BLaER1 treated with 17β-estradiol and CSF1 and Interleukin-3, amounts not matched to agents 10 nM and 100 nM (cell line): ENCODE measurements around the gene NOL3.

ENCODE experiments used
- H3K27ac ChIP-seq, 11 experiments: shearing (Covaris generic); formaldehyde crosslinking; 2 replicates each; pipeline ENCODE4 v1.8.1; 2022
- H3K27me3 ChIP-seq, 11 experiments: shearing (Covaris generic); formaldehyde crosslinking; 2 replicates each; pipeline ENCODE4 v1.8.1; 2022
- H3K36me3 ChIP-seq, 11 experiments: shearing (Covaris generic); formaldehyde crosslinking; 2 replicates each; pipeline ENCODE4 v1.8.1; 2022
- H3K4me1 ChIP-seq, 10 experiments: shearing (Covaris generic); formaldehyde crosslinking; 2 replicates each; pipeline ENCODE4 v1.8.1; 2022
- H3K4me2 ChIP-seq, 11 experiments: shearing (Covaris generic); formaldehyde crosslinking; 2 replicates each; pipeline ENCODE4 v1.8.1; 2022
- H3K4me3 ChIP-seq, 10 experiments: shearing (Covaris generic); formaldehyde crosslinking; 2 replicates each; pipeline ENCODE4 v1.8.1; 2022
- H3K9ac ChIP-seq, 11 experiments: shearing (Covaris generic); formaldehyde crosslinking; 2 replicates each; pipeline ENCODE4 v1.8.1; 2022
- H3K9me3 ChIP-seq, 11 experiments: shearing (Covaris generic); formaldehyde crosslinking; replicated peaks in 1 of 11; 2 replicates each; pipeline ENCODE4 v1.8.1; 2022
- H4K20me1 ChIP-seq, 11 experiments: shearing (Covaris generic); formaldehyde crosslinking; 2 replicates each; pipeline ENCODE4 v1.8.1; 2022
- Cebpa-rat ChIP-seq, 11 experiments: shearing (Covaris generic); IDR thresholded peaks; 2 replicates each; pipeline ENCODE4 v1.8.1; 2022

The NOL3 gene

GRCh38 chr16:67191995-67192681 lies 21.8 kb downstream of the NOL3 start, which contains the start of gene E2F4:
TSS of gene E2F4 (plus strand) at chr16:67192155. CDS start at chr16:67192228, 73 bp downstream.
- H3K27ac ChIP-seq: peak within 1 kb of the TSS; percentile 79 to 95 (median 91)
- peaks cover 32 to 45% (median 42%) of the 10 kb centered on the region in 11 experiments for H3K36me3 ChIP-seq
- peaks cover 18 to 50% (median 47%) of the 10 kb centered on the region in 11 experiments; a peak in 21 of 22 replicates for H4K20me1 ChIP-seq
- peaks cover 39 to 68% (median 53%) of the 10 kb centered on the region in 10 experiments for H3K4me1 ChIP-seq
- no peak for TF ChIP-seq Cebpa-rat (IDR thresholded peaks at IDR 0.05)
- peak within 1 kb of the TSS; percentile 94 to 100 (median 99) for H3K4me2 ChIP-seq
- no peaks in the 10 kb centered on the region for H3K9me3 ChIP-seq
- peak within 1 kb of the TSS; percentile 90 to 98 (median 95) for H3K9ac ChIP-seq
- H3K27me3 ChIP-seq: no peaks in the 10 kb centered on the region
- peak within 1 kb of the TSS; percentile 89 to 100 (median 96) for H3K4me3 ChIP-seq

GRCh38 chr16:67192781-67193361 lies 22.5 kb downstream of the NOL3 start:
- peak overlapping the region; percentile 94 to 100 (median 99) for H3K4me2 ChIP-seq
- peaks cover 25 to 58% (median 54%) of the 10 kb centered on the region in 11 experiments; a peak in 21 of 22 replicates for H4K20me1 ChIP-seq
- TF ChIP-seq Cebpa-rat (IDR thresholded peaks at IDR 0.05): no peak
- peaks cover 40 to 52% (median 50%) of the 10 kb centered on the region in 11 experiments for H3K36me3 ChIP-seq
- H3K9ac ChIP-seq: peak overlapping the region; percentile 90 to 98 (median 95)
- no peaks in the 10 kb centered on the region for H3K9me3 ChIP-seq
- H3K27me3 ChIP-seq: no peaks in the 10 kb centered on the region
- peaks cover 47 to 75% (median 61%) of the 10 kb centered on the region in 10 experiments for H3K4me1 ChIP-seq
- peak overlapping the region; percentile 89 to 100 (median 96) for H3K4me3 ChIP-seq
- H3K27ac ChIP-seq: peak overlapping the region; percentile 79 to 95 (median 91)

GRCh38 chr16:67193536-67193935 lies 23.2 kb downstream of the NOL3 start:
- peaks cover 28 to 64% (median 61%) of the 10 kb centered on the region in 11 experiments; a peak in 21 of 22 replicates for H4K20me1 ChIP-seq
- peak overlapping the region; percentile 89 to 100 (median 96) for H3K4me3 ChIP-seq
- H3K27ac ChIP-seq: peak overlapping the region in 10 of 11 experiments; percentile 86 to 95 (median 92); a peak in 18 of 22 replicates
- no peaks in the 10 kb centered on the region for H3K9me3 ChIP-seq
- peaks cover 42 to 59% (median 56%) of the 10 kb centered on the region in 11 experiments for H3K36me3 ChIP-seq
- H3K27me3 ChIP-seq: no peaks in the 10 kb centered on the region
- H3K9ac ChIP-seq: peak overlapping the region; percentile 90 to 98 (median 95)
- peak overlapping the region; percentile 94 to 100 (median 99) for H3K4me2 ChIP-seq
- peaks cover 53 to 82% (median 67%) of the 10 kb centered on the region in 10 experiments for H3K4me1 ChIP-seq
- no peak for TF ChIP-seq Cebpa-rat (IDR thresholded peaks at IDR 0.05)

- Histone ChIP-seq H3K4me3 (peak overlapping the region in 3 of 10 experiments; percentile 89 to 100 (median 96); a peak in 2 of 20 replicates), H3K27ac (peak overlapping the region in 5 of 11 experiments; percentile 15 to 94 (median 88); a peak in 7 of 22 replicates)
- TF ChIP-seq Cebpa-rat (IDR thresholded peaks at IDR 0.05): no peak
Observed at GRCh38 chr16:67194260-67194659, 23.9 kb downstream of the NOL3 start.

GRCh38 chr16:67195676-67196075 lies 25.3 kb downstream of the NOL3 start:
- Histone ChIP-seq H3K9ac (peak overlapping the region in 8 of 11 experiments; percentile 6 to 97 (median 47); a peak in 11 of 22 replicates), H3K4me1 (peaks cover 51 to 74% (median 62%) of the 10 kb centered on the region in 10 experiments), H3K4me2 (peak overlapping the region in 2 of 11 experiments; percentile 26 to 96; a peak in 2 of 22 replicates), H3K27ac (no peak overlapping the region), H3K27me3 (no peaks in the 10 kb centered on the region), H4K20me1 (peaks cover 28 to 76% (median 69%) of the 10 kb centered on the region in 11 experiments; a peak in 21 of 22 replicates), H3K4me3 (no peak overlapping the region), H3K36me3 (peaks cover 49 to 77% (median 71%) of the 10 kb centered on the region in 11 experiments), H3K9me3 (no peaks in the 10 kb centered on the region)
- TF ChIP-seq Cebpa-rat (IDR thresholded peaks at IDR 0.05): no peak

More at GRCh38 chr16:67194260-67194659, 23.9 kb downstream of the NOL3 start:
- Histone ChIP-seq H3K4me2 (peak overlapping the region; percentile 94 to 100 (median 99); a peak in 18 of 22 replicates), H3K27me3 (no peaks in the 10 kb centered on the region), H4K20me1 (peaks cover 28 to 71% (median 68%) of the 10 kb centered on the region in 11 experiments; a peak in 21 of 22 replicates), H3K4me1 (peaks cover 60 to 86% (median 70%) of the 10 kb centered on the region in 10 experiments), H3K9ac (peak overlapping the region; percentile 90 to 98 (median 95); a peak in 20 of 22 replicates), H3K36me3 (peaks cover 42 to 65% (median 61%) of the 10 kb centered on the region in 11 experiments), H3K9me3 (no peaks in the 10 kb centered on the region)

- Histone ChIP-seq H3K27ac (no peak overlapping the region), H3K9ac (peak overlapping the region in 10 of 11 experiments; percentile 29 to 57 (median 47); a peak in 13 of 22 replicates), H4K20me1 (peaks cover 28 to 86% (median 69%) of the 10 kb centered on the region in 11 experiments; a peak in 21 of 22 replicates), H3K9me3 (no peaks in the 10 kb centered on the region), H3K4me1 (peaks cover 39 to 62% (median 51%) of the 10 kb centered on the region in 10 experiments), H3K4me2 (peak overlapping the region in 10 of 11 experiments; percentile 8 to 64 (median 40); a peak in 16 of 22 replicates), H3K4me3 (no peak overlapping the region), H3K36me3 (peaks cover 59 to 89% (median 82%) of the 10 kb centered on the region in 11 experiments), H3K27me3 (no peaks in the 10 kb centered on the region)
- TF ChIP-seq Cebpa-rat (IDR thresholded peaks at IDR 0.05): no peak
Observed at GRCh38 chr16:67196881-67197280, 26.5 kb downstream of the NOL3 start.

GRCh38 chr16:67197704-67198103 lies 27.4 kb downstream of the NOL3 start:
- Histone ChIP-seq H3K36me3 (peaks cover 67 to 97% (median 90%) of the 10 kb centered on the region in 11 experiments), H3K27me3 (no peaks in the 10 kb centered on the region), H3K9ac (peak overlapping the region in 10 of 11 experiments; percentile 11 to 57 (median 49); a peak in 16 of 22 replicates), H3K9me3 (no peaks in the 10 kb centered on the region), H3K4me2 (peak overlapping the region; percentile 18 to 64 (median 44); a peak in 20 of 22 replicates), H4K20me1 (peaks cover 28 to 92% (median 64%) of the 10 kb centered on the region in 11 experiments; a peak in 21 of 22 replicates), H3K4me1 (peaks cover 38 to 61% (median 51%) of the 10 kb centered on the region in 10 experiments), H3K4me3 (no peak overlapping the region; a peak in 2 of 20 replicates), H3K27ac (peak overlapping the region in 4 of 11 experiments; percentile 10 to 25 (median 14); a peak in 4 of 22 replicates)
- TF ChIP-seq Cebpa-rat (IDR thresholded peaks at IDR 0.05): no peak

- Histone ChIP-seq H3K27me3 (no peaks in the 10 kb centered on the region), H3K9me3 (no peaks in the 10 kb centered on the region), H3K9ac (peak overlapping the region in 10 of 11 experiments; percentile 11 to 57 (median 49); a peak in 9 of 22 replicates), H3K4me2 (peak overlapping the region; percentile 18 to 64 (median 44)), H3K4me1 (peaks cover 32 to 56% (median 45%) of the 10 kb centered on the region in 10 experiments), H3K36me3 (peaks cover 73 to 97% (median 90%) of the 10 kb centered on the region in 11 experiments), H3K27ac (peak overlapping the region in 5 of 11 experiments; percentile 10 to 25 (median 17); a peak in 4 of 22 replicates), H4K20me1 (peaks cover 28 to 92% (median 62%) of the 10 kb centered on the region in 11 experiments; a peak in 21 of 22 replicates), H3K4me3 (no peak overlapping the region; a peak in 1 of 20 replicates)
- TF ChIP-seq Cebpa-rat (IDR thresholded peaks at IDR 0.05): no peak
Observed at GRCh38 chr16:67198238-67198734, 27.9 kb downstream of the NOL3 start.
